ENCODE results near the gene PKN3.

The PKN3 gene

GRCh38 chr9:128727640-128728248 lies 25.4 kb downstream of the PKN3 start:
- H3K27me3 ChIP-seq (ENCODE audit: control insufficient read depth, insufficient read depth, low read length) = no peaks in the 10 kb centered on the region
- DNase-seq (ENCODE audit: low read depth, low spot score) = no peak
- WGBS (ENCODE audit: insufficient coverage, insufficient read length) = no CpG with 5 or more reads among the region's 5 CpGs
- no peak overlapping the region for H3K4me3 ChIP-seq (ENCODE audit: low read length)
- H3K4me1 ChIP-seq (ENCODE audit: control insufficient read depth, insufficient read depth, low read length) = no peaks in the 10 kb centered on the region
- no peak overlapping the region for H3K27ac ChIP-seq (ENCODE audit: low read length)
- H3K9me3 ChIP-seq (ENCODE audit: control insufficient read depth, insufficient read depth, low read length) = no peaks in the 10 kb centered on the region
- no peaks in the 10 kb centered on the region for H3K36me3 ChIP-seq (ENCODE audit: control insufficient read depth, insufficient read depth, low read length)

DNA sequence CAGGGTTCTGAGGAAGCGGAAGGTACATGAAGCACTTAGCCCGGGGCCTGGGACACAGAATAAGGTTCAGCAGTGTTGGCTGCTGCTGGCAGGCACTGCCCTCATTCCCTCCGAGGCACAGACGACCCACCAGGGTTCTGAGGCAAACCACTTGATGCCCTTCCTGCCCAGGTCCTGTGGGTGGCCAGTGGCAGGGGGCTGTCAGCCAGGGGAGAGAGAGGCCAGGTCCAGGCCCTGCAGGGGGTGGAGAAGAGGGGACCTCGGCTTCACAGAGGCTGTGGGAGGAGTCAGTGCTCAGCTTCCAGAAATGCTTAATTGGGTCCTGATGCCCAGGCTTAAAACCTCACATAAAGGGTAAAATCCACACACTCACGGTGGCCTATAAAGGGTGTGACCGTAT lies 26.0 kb downstream of the PKN3 start:
- Histone ChIP-seq H3K9me3 (ENCODE audit: control insufficient read depth, insufficient read depth, low read length) (no peaks in the 10 kb centered on the region), H3K4me3 (ENCODE audit: low read length) (no peak overlapping the region), H3K36me3 (ENCODE audit: control insufficient read depth, insufficient read depth, low read length) (no peaks in the 10 kb centered on the region), H3K27me3 (ENCODE audit: control insufficient read depth, insufficient read depth, low read length) (no peaks in the 10 kb centered on the region), H3K27ac (ENCODE audit: low read length) (no peak overlapping the region), H3K4me1 (ENCODE audit: control insufficient read depth, insufficient read depth, low read length) (no peaks in the 10 kb centered on the region)
- no peak for DNase-seq (ENCODE audit: low read depth, low spot score)
- no CpG with 5 or more reads among the region's 7 CpGs for WGBS (ENCODE audit: insufficient coverage, insufficient read length)

- Histone ChIP-seq H3K36me3 (ENCODE audit: control insufficient read depth, insufficient read depth, low read length) (no peaks in the 10 kb centered on the region), H3K4me1 (ENCODE audit: control insufficient read depth, insufficient read depth, low read length) (peaks cover 1% of the 10 kb centered on the region; the same call in 1 of the 2 replicates), H3K27ac (ENCODE audit: low read length) (no peak overlapping the region), H3K27me3 (ENCODE audit: control insufficient read depth, insufficient read depth, low read length) (no peaks in the 10 kb centered on the region), H3K9me3 (ENCODE audit: control insufficient read depth, insufficient read depth, low read length) (no peaks in the 10 kb centered on the region), H3K4me3 (ENCODE audit: low read length) (no peak overlapping the region)
- DNase-seq (ENCODE audit: low read depth, low spot score) = no peak
- no CpG with 5 or more reads among the region's 5 CpGs for WGBS (ENCODE audit: insufficient coverage, insufficient read length)
These were observed 27.0 kb downstream of the PKN3 start for GRCh38 chr9:128729302-128729701.

DNA sequence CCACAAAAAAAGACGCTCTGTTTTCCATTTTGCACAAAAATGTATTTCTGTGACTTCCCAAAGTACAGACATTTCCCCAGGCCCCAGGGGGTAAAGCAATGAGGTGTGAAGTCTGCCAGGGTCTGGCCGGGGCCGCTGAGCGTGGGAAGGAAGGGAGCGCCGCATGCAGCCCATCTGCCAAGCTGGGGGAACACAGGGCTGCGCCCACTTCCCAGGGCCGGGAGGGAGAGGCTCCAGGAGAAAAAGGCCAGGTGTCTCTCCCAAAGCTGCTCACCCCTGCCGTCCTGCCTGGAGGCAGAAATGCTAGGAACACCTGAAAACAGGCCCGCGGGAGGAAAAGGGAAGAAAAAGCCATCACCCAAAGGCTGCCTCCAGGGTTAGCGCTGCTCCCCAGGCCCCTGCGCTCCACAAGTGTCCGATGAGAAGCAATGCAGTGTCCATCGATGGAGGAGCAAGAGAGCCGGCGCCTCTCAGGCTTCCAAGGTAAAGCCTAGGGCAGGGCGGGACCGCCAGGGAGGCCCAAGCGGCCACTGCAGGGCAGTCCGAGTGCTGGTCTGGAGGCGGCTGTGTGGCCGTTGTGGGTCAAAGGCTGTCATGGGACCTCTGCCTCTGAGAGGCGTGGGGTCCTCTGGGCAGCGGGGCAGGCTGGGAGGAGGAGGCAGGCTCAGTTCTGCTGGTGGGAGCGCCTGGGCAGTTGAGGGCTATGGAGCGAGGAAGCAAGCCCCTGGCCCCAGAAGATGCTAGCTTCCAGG lies 27.6 kb downstream of the PKN3 start:
- Histone ChIP-seq H3K27ac (ENCODE audit: low read length) (no peak overlapping the region), H3K36me3 (ENCODE audit: control insufficient read depth, insufficient read depth, low read length) (no peaks in the 10 kb centered on the region), H3K9me3 (ENCODE audit: control insufficient read depth, insufficient read depth, low read length) (no peaks in the 10 kb centered on the region), H3K4me1 (ENCODE audit: control insufficient read depth, insufficient read depth, low read length) (peaks cover 1% of the 10 kb centered on the region; the same call in 1 of the 2 replicates), H3K27me3 (ENCODE audit: control insufficient read depth, insufficient read depth, low read length) (no peaks in the 10 kb centered on the region), H3K4me3 (ENCODE audit: low read length) (no peak overlapping the region; the same call in 1 of the 2 replicates)
- WGBS (ENCODE audit: insufficient coverage, insufficient read length) = no CpG with 5 or more reads among the region's 27 CpGs
- DNase-seq (ENCODE audit: low read depth, low spot score) = no peak

GRCh38 chr9:128731093-128731492 lies 28.8 kb downstream of the PKN3 start:
- H3K27me3 ChIP-seq (ENCODE audit: control insufficient read depth, insufficient read depth, low read length) = no peaks in the 10 kb centered on the region
- no peak for DNase-seq (ENCODE audit: low read depth, low spot score)
- H3K9me3 ChIP-seq (ENCODE audit: control insufficient read depth, insufficient read depth, low read length) = no peaks in the 10 kb centered on the region
- no peak overlapping the region for H3K4me3 ChIP-seq (ENCODE audit: low read length)
- no CpG with 5 or more reads among the region's 13 CpGs for WGBS (ENCODE audit: insufficient coverage, insufficient read length)
- H3K27ac ChIP-seq (ENCODE audit: low read length) = no peak overlapping the region
- peaks cover 1% of the 10 kb centered on the region; the same call in 1 of the 2 replicates for H3K4me1 ChIP-seq (ENCODE audit: control insufficient read depth, insufficient read depth, low read length)
- no peaks in the 10 kb centered on the region for H3K36me3 ChIP-seq (ENCODE audit: control insufficient read depth, insufficient read depth, low read length)

DNA sequence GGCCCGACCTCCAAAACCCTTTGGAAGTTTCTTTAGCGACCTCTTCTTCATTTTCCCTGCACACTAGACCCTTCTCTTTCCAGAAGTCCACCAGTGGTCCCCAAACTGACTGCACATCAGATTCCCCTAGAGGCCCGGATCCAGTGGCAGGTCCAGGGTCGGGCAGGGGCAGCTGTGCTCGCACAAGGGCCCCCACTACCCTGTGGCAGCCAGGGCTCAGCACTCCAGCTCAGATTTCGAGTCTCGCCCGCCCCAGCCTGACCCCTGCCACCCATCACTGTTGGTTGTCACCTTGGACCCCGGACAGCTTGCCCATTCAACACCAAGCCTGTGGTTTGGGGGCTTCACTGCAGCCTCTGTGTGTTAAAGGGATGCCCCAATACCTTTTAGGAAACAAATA lies 29.4 kb downstream of the PKN3 start:
- Histone ChIP-seq H3K27me3 (ENCODE audit: control insufficient read depth, insufficient read depth, low read length) (no peaks in the 10 kb centered on the region), H3K27ac (ENCODE audit: low read length) (no peak overlapping the region)

GRCh38 chr9:128732576-128732975 lies 30.3 kb downstream of the PKN3 start:
- DNase-seq (ENCODE audit: low read depth, low spot score) = no peak
- Histone ChIP-seq H3K27ac (ENCODE audit: low read length) (no peak overlapping the region), H3K4me3 (ENCODE audit: low read length) (no peak overlapping the region), H3K4me1 (ENCODE audit: control insufficient read depth, insufficient read depth, low read length) (peaks cover 1% of the 10 kb centered on the region; the same call in 1 of the 2 replicates), H3K27me3 (ENCODE audit: control insufficient read depth, insufficient read depth, low read length) (no peaks in the 10 kb centered on the region), H3K9me3 (ENCODE audit: control insufficient read depth, insufficient read depth, low read length) (no peaks in the 10 kb centered on the region), H3K36me3 (ENCODE audit: control insufficient read depth, insufficient read depth, low read length) (no peaks in the 10 kb centered on the region; the same call in 1 of the 2 replicates)
- no CpG with 5 or more reads among the region's 13 CpGs for WGBS (ENCODE audit: insufficient coverage, insufficient read length)

More for the DNA sequence above, 29.4 kb downstream of the PKN3 start:
- H3K9me3 ChIP-seq (ENCODE audit: control insufficient read depth, insufficient read depth, low read length) = no peaks in the 10 kb centered on the region
- no peak overlapping the region for H3K4me3 ChIP-seq (ENCODE audit: low read length)
- peaks cover 1% of the 10 kb centered on the region; the same call in 1 of the 2 replicates for H3K4me1 ChIP-seq (ENCODE audit: control insufficient read depth, insufficient read depth, low read length)
- no CpG with 5 or more reads among the region's 9 CpGs for WGBS (ENCODE audit: insufficient coverage, insufficient read length)
- no peaks in the 10 kb centered on the region for H3K36me3 ChIP-seq (ENCODE audit: control insufficient read depth, insufficient read depth, low read length)
- no peak for DNase-seq (ENCODE audit: low read depth, low spot score)

DNA sequence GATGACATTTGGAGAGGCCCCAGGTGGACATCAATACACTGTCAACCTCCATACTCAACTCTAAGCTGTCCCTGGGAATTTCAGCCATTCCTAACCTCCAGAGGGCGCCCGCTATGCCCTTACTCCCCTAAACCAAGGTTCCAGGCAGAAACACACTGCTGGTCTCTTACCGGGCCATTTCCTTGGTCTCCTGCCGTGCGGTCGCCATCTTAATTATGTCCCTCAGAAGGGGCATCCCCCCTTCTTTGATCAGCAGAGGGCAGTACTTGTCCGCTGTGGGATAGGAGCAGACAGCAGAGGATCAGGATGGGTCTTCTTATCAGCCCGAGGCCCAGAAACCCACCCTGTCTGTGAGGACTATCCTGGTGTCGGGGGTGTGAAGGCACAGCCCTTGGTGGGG lies 31.0 kb downstream of the PKN3 start:
- DNase-seq (ENCODE audit: low read depth, low spot score) = peak; percentile 94
- no CpG with 5 or more reads among the region's 9 CpGs for WGBS (ENCODE audit: insufficient coverage, insufficient read length)
- no peaks in the 10 kb centered on the region for H3K27me3 ChIP-seq (ENCODE audit: control insufficient read depth, insufficient read depth, low read length)
- no peak overlapping the region for H3K4me3 ChIP-seq (ENCODE audit: low read length)
- no peaks in the 10 kb centered on the region; the same call in 1 of the 2 replicates for H3K36me3 ChIP-seq (ENCODE audit: control insufficient read depth, insufficient read depth, low read length)
- H3K4me1 ChIP-seq (ENCODE audit: control insufficient read depth, insufficient read depth, low read length) = peaks cover 1% of the 10 kb centered on the region; the same call in 1 of the 2 replicates
- no peak overlapping the region for H3K27ac ChIP-seq (ENCODE audit: low read length)
- H3K9me3 ChIP-seq (ENCODE audit: control insufficient read depth, insufficient read depth, low read length) = no peaks in the 10 kb centered on the region

DNA sequence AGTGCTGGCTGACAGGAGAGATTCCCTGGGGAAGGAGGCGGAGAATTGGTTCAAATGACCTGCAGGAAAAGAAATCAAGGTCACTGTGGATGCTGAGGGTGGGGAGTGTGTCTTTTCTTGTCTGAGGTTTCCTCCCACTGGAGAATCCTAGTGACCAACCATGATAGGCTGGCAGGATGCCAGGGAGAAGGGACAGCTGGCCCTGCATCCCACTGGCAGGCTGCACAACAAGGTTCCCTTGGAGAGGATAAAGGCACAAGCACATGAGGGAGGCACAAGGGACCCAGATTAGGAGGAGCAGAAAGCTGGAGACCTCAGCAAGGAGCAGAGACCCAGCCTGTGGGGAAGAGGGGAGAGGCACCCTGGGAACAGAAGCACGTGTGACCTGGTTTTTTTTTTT lies 33.1 kb downstream of the PKN3 start:
- H3K9me3 ChIP-seq (ENCODE audit: control insufficient read depth, insufficient read depth, low read length) = no peaks in the 10 kb centered on the region
- WGBS (ENCODE audit: insufficient coverage, insufficient read length) = no CpG with 5 or more reads among the region's 2 CpGs
- no peak overlapping the region for H3K27ac ChIP-seq (ENCODE audit: low read length)
- no peak overlapping the region for H3K4me3 ChIP-seq (ENCODE audit: low read length)
- no peaks in the 10 kb centered on the region; the same call in 1 of the 2 replicates for H3K36me3 ChIP-seq (ENCODE audit: control insufficient read depth, insufficient read depth, low read length)
- H3K4me1 ChIP-seq (ENCODE audit: control insufficient read depth, insufficient read depth, low read length) = peaks cover 1% of the 10 kb centered on the region; the same call in 1 of the 2 replicates
- DNase-seq (ENCODE audit: low read depth, low spot score) = no peak
- H3K27me3 ChIP-seq (ENCODE audit: control insufficient read depth, insufficient read depth, low read length) = no peaks in the 10 kb centered on the region

GRCh38 chr9:128742401-128742800 lies 40.1 kb downstream of the PKN3 start:
- no peak overlapping the region for H3K27ac ChIP-seq (ENCODE audit: low read length)
- no peaks in the 10 kb centered on the region for H3K4me1 ChIP-seq (ENCODE audit: control insufficient read depth, insufficient read depth, low read length)
- no peak overlapping the region for H3K4me3 ChIP-seq (ENCODE audit: low read length)
- H3K36me3 ChIP-seq (ENCODE audit: control insufficient read depth, insufficient read depth, low read length) = no peaks in the 10 kb centered on the region; the same call in 1 of the 2 replicates
- DNase-seq (ENCODE audit: low read depth, low spot score) = no peak
- WGBS (ENCODE audit: insufficient coverage, insufficient read length) = no CpG with 5 or more reads among the region's 20 CpGs
- no peaks in the 10 kb centered on the region for H3K9me3 ChIP-seq (ENCODE audit: control insufficient read depth, insufficient read depth, low read length)
- no peaks in the 10 kb centered on the region for H3K27me3 ChIP-seq (ENCODE audit: control insufficient read depth, insufficient read depth, low read length)

All from iPS DF 6.9 (cell line).